Gastroesophageal sphincter (tissue), 4 donors: Measurements from ENCODE around the gene ESRRA. TPM values are rescaled to one million over a fixed set of nuclear protein-coding genes. Genes with fewer than 3 reads are reported as not detected.
A peak's percentile ranks its signal among the peaks of the same experiment; 100 is the strongest.

Experiments used
- ATAC-seq: fragments of 150-250 bp; one replicate; pipeline ENCODE4 v1.9.1; 2016; ENCODE audit warnings: mild to moderate bottlenecking, moderate library complexity
- H3K27ac ChIP-seq, 4 donors: fragments of 200-600 bp; sonication (generic) in 3 of 4; 1 replicate in 3 of 4; 2 replicates in 1 of 4; pipeline ENCODE4 v1.5.1; 2016 to 2019
- H3K27me3 ChIP-seq: fragments of 200-600 bp; sonication (generic); one replicate; pipeline ENCODE4 v1.5.1; 2019
- H3K36me3 ChIP-seq, 2 donors: fragments of 200-600 bp; sonication (generic); one replicate each; pipeline ENCODE4 v1.5.1; 2019; ENCODE audit warnings: control low read depth in 1 of 2
- H3K4me1 ChIP-seq, 3 donors: fragments of 200-600 bp; sonication (generic); 1 replicate in 2 of 3; 2 replicates in 1 of 3; pipeline ENCODE4 v1.5.1; 2016 to 2019; ENCODE audit warnings: control low read depth in 2 of 3
- H3K4me3 ChIP-seq, 2 donors: fragments of 200-600 bp; sonication (generic); one replicate each; pipeline ENCODE4 v1.5.1; 2019; ENCODE audit warnings: mild to moderate bottlenecking in 1 of 2, moderate library complexity in 1 of 2
- H3K9me3 ChIP-seq, 3 donors: fragments of 200-600 bp; sonication (generic); one replicate each; pipeline ENCODE4 v1.5.1; 2017 to 2019; ENCODE audit warnings: control low read depth in 2 of 3
- CTCF ChIP-seq, 4 experiments: fragments of 200-600 bp in 2 of 4; fragments of 450-650 bp in 2 of 4; sonication (generic) in 1 of 4; IDR thresholded peaks; one replicate each; pipeline ENCODE4 v1.5.1; 2017 to 2019; ENCODE audit warnings: antibody characterized with exemption in 4 of 4, mild to moderate bottlenecking in 2 of 4, moderate library complexity in 2 of 4
- EP300 ChIP-seq: sonication (generic); formaldehyde crosslinking; IDR thresholded peaks from one replicate; pipeline ENCODE4 v1.6.1; 2017; ENCODE audit warnings: antibody characterized with exemption, mild to moderate bottlenecking
- POLR2A ChIP-seq, 2 donors: fragments of 450-650 bp; IDR thresholded peaks; one replicate each; pipeline ENCODE4 v1.6.1; 2017; ENCODE audit warnings: antibody characterized with exemption in 2 of 2, mild to moderate bottlenecking in 2 of 2, moderate library complexity in 1 of 2
- POLR2AphosphoS5 ChIP-seq: sonication (generic); formaldehyde crosslinking; IDR thresholded peaks from one replicate; pipeline ENCODE4 v1.6.1; 2017; ENCODE audit warnings: antibody characterized with exemption
- WGBS, 2 donors: methylation state at CpG; one replicate each; pipeline ENCODE4 v1.1.5; 2018; ENCODE audit warnings: low coverage in 1 of 2; 5-methylcytosine and 5-hydroxymethylcytosine counted together
- total RNA-seq, 4 donors: library from RNA; depleted of rRNA; stranded (reverse); fragments of >200 nt; gene quantifications; one replicate each; pipeline ENCODE4 v1.1.0, GENCODE V29; 2016

ESRRA gene
- total RNA-seq, 4 donors from 2014 or later = 39.8 to 77.1 (median 71.2) TPM

DNA sequence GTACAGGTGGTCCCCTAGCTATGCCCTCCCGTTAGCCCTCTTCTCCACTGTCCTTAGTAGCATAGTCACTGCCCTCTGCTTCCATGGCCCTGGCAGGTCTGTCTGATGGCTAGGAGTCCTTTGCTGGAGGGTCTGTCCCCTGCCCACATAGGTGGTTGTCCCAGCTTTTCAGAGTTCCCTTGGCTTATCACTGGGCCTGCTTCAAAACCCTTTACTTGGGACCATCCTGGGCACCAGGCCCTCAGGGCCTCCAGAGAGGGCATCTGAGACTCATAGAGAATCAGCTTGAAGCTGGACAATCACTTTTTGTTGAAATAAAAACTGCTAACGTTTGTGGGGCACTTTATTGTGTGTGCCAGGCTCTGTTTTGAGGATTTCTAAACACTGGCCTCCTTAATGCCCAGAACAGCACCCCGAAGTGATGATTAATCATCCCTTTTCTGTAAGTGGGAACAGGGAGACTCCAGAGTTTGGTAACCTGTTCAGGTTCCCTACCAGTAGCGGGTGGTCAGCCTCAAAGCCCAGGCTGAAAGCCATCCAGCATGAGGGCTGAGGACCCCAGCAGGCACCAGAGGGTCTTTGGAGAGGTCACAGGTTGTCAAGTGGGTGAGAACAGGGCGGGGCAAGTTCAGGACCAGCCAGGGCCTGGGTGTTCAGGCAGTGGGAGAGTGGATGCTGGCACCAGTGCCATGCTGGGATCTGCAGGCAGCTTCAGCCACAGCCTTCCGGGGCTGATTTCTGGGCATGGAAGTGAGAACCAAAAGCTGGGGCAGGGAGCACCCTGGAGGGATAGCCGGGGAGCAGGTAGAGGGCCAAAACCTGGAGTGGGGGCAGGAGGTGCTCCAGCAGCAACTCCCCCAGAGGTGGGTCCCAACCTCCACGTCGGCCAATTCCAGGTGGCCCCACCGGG lies 14.7 kb upstream of the ESRRA start:
- WGBS, 2 donors = 61 to 75% methylated on average over 5 to 6 of the region's 10 CpGs
- TF ChIP-seq POLR2AphosphoS5 = no peak
- TF ChIP-seq POLR2A (IDR thresholded peaks at IDR 0.05) = no peak
- H3K4me3 ChIP-seq = peak overlapping the region in 1 of 2 donors; percentile 49

GRCh38 chr11:64291262-64291751 lies 14.0 kb upstream of the ESRRA start, which contains the start of gene KCNK4:
KCNK4 (plus strand) TSS chr11:64291302; CDS start chr11:64293019, 1,717 bp downstream.
- no peak for ATAC-seq
- Histone ChIP-seq H3K36me3 (peaks cover 0 to 25% of the 10 kb centered on the region in 2 donors), H3K27me3 (peaks cover 68% of the 10 kb centered on the region), H3K4me3 (peak within 1 kb of the TSS in 1 of 2 donors; percentile 49), H3K4me1 (peaks cover 0 to 36% (median 21%) of the 10 kb centered on the region in 3 donors), H3K27ac (no peak within 1 kb of the TSS), H3K9me3 (no peaks in the 10 kb centered on the region)
- WGBS, 2 donors = 17% methylated on average over 7 of the region's 45 CpGs; no CpG with 5 or more reads in 1 of the 2 donors
- TF ChIP-seq POLR2AphosphoS5 = no peak
- no peak for TF ChIP-seq POLR2A (IDR thresholded peaks at IDR 0.05)
- TF ChIP-seq CTCF (IDR thresholded peaks at IDR 0.05) = no peak
- TF ChIP-seq EP300 = no peak

More for the DNA sequence above, 14.7 kb upstream of the ESRRA start:
- H3K4me1 ChIP-seq = peaks cover 0 to 42% (median 26%) of the 10 kb centered on the region in 3 donors
- ATAC-seq = no peak
- H3K27ac ChIP-seq = no peak overlapping the region
- H3K36me3 ChIP-seq = peaks cover 0 to 25% of the 10 kb centered on the region in 2 donors
- no peaks in the 10 kb centered on the region for H3K9me3 ChIP-seq
- peaks cover 61% of the 10 kb centered on the region for H3K27me3 ChIP-seq

GRCh38 chr11:64291752-64292459 lies 13.4 kb upstream of the ESRRA start:
- H3K4me3 ChIP-seq = peak overlapping the region in 1 of 2 donors; percentile 49
- peaks cover 0 to 25% of the 10 kb centered on the region in 2 donors for H3K36me3 ChIP-seq
- no peak for TF ChIP-seq EP300
- TF ChIP-seq CTCF (IDR thresholded peaks at IDR 0.05) = no peak
- no peak for TF ChIP-seq POLR2A (IDR thresholded peaks at IDR 0.05)
- no peak for TF ChIP-seq POLR2AphosphoS5
- H3K27ac ChIP-seq = no peak overlapping the region
- ATAC-seq = peak; percentile 17
- peaks cover 74% of the 10 kb centered on the region for H3K27me3 ChIP-seq
- H3K4me1 ChIP-seq = peaks cover 0 to 30% (median 17%) of the 10 kb centered on the region in 3 donors
- H3K9me3 ChIP-seq = no peaks in the 10 kb centered on the region
- WGBS, 2 donors = no CpG with 5 or more reads among the region's 96 CpGs

- no peak overlapping the region for H3K27ac ChIP-seq
- peaks cover 82% of the 10 kb centered on the region for H3K27me3 ChIP-seq
- H3K4me3 ChIP-seq = peak overlapping the region in 1 of 2 donors; percentile 49
- no peaks in the 10 kb centered on the region for H3K9me3 ChIP-seq
- no peak for ATAC-seq
- H3K4me1 ChIP-seq = peaks cover 0 to 22% (median 17%) of the 10 kb centered on the region in 3 donors
- 4% methylated on average over 5 to 16 of the region's 42 CpGs for WGBS, 2 donors
- peaks cover 0 to 23% of the 10 kb centered on the region in 2 donors for H3K36me3 ChIP-seq
- no peak for TF ChIP-seq POLR2AphosphoS5
- TF ChIP-seq CTCF (IDR thresholded peaks at IDR 0.05) = no peak
- no peak for TF ChIP-seq EP300
These were observed 12.7 kb upstream of the ESRRA start for GRCh38 chr11:64292460-64293254.
